ENCODE measurements around the gene NKD1. TPM values are rescaled to one million over a fixed set of nuclear protein-coding genes. Genes with fewer than 3 reads are reported as not detected.

NKD1 gene
- total and polyA plus RNA-seq, 12 donors: 0.67 to 8.9 (median 3.5) TPM

- intact Hi-C loops (cut with DNase I): no loop called here
Observed at GRCh38 chr16:50619702-50620491, 71.7 kb downstream of the NKD1 start.

GRCh38 chr16:50620646-50621451 lies 72.7 kb downstream of the NKD1 start:
- intact Hi-C loops (cut with DNase I): no loop called here
- H3K27me3 ChIP-seq: no peaks in the 10 kb centered on the region
- H3K9me3 ChIP-seq (replicated peaks in 1 of 3): no peaks in the 10 kb centered on the region
- WGBS, 4 donors: 78 to 85% (median 83%) methylated on average over 10 to 11 of the region's 11 CpGs
- no peak overlapping the region for H3K27ac ChIP-seq
- no peak overlapping the region for H3K4me3 ChIP-seq
- DNase-seq: no peak
- TF ChIP-seq POLR2A (IDR thresholded peaks at IDR 0.05): no peak
- TF ChIP-seq CTCF (IDR thresholded peaks at IDR 0.05): no peak
- peaks cover 0 to 3% of the 10 kb centered on the region in 2 donors for H3K4me1 ChIP-seq (replicated peaks in 1 of 2)
- H3K36me3 ChIP-seq (replicated peaks in 1 of 2): no peaks in the 10 kb centered on the region

More at GRCh38 chr16:50619702-50620491, 71.7 kb downstream of the NKD1 start:
- Histone ChIP-seq H3K27me3 (no peaks in the 10 kb centered on the region), H3K27ac (no peak overlapping the region), H3K4me1 (replicated peaks in 1 of 2) (peaks cover 0 to 3% of the 10 kb centered on the region in 2 donors), H3K4me3 (no peak overlapping the region), H3K36me3 (replicated peaks in 1 of 2) (no peaks in the 10 kb centered on the region), H3K9me3 (replicated peaks in 1 of 3) (no peaks in the 10 kb centered on the region)
- DNase-seq: no peak
- 88 to 94% (median 92%) methylated on average over 9 to 10 of the region's 10 CpGs for WGBS, 4 donors
- TF ChIP-seq CTCF (IDR thresholded peaks at IDR 0.05): no peak
- no peak for TF ChIP-seq POLR2A (IDR thresholded peaks at IDR 0.05)

GRCh38 chr16:50621452-50621792 lies 73.2 kb downstream of the NKD1 start:
- Histone ChIP-seq H3K36me3 (replicated peaks in 1 of 2) (no peaks in the 10 kb centered on the region), H3K4me1 (replicated peaks in 1 of 2) (no peaks in the 10 kb centered on the region), H3K4me3 (no peak overlapping the region), H3K9me3 (replicated peaks in 1 of 3) (no peaks in the 10 kb centered on the region), H3K27me3 (no peaks in the 10 kb centered on the region), H3K27ac (no peak overlapping the region)
- no peak for TF ChIP-seq CTCF (IDR thresholded peaks at IDR 0.05)
- no peak for TF ChIP-seq POLR2A (IDR thresholded peaks at IDR 0.05)
- WGBS, 4 donors: 92 to 97% (median 95%) methylated on average over 5 to 9 of the region's 9 CpGs
- no peak for DNase-seq
- intact Hi-C loops (cut with DNase I): no loop called here

- Histone ChIP-seq H3K4me1 (replicated peaks in 1 of 2) (no peaks in the 10 kb centered on the region), H3K36me3 (replicated peaks in 1 of 2) (no peaks in the 10 kb centered on the region), H3K9me3 (replicated peaks in 1 of 3) (no peaks in the 10 kb centered on the region), H3K27ac (no peak overlapping the region), H3K27me3 (no peaks in the 10 kb centered on the region), H3K4me3 (no peak overlapping the region)
- no peak for DNase-seq
- 85 to 97% (median 93%) methylated on average over 7 of the region's 7 CpGs for WGBS, 4 donors
- intact Hi-C loops (cut with DNase I): no loop called here
- TF ChIP-seq CTCF (IDR thresholded peaks at IDR 0.05): no peak
- TF ChIP-seq POLR2A (IDR thresholded peaks at IDR 0.05): no peak
Observed at GRCh38 chr16:50622029-50622428, 73.8 kb downstream of the NKD1 start.

Measured in adrenal gland (tissue), 12 donors.